ENCODE results near the gene SGMS1.

- TF ChIP-seq CTCF (conservative IDR thresholded peaks at IDR 0.05 in 1 of 2, IDR thresholded peaks at IDR 0.05 in 1 of 2; ENCODE audit: low read depth in 1 of 2, low read length in 2 of 2): no peak
- no peak for TF ChIP-seq EZH2 (IDR thresholded peaks at IDR 0.05; ENCODE audit: low read length, missing control alignments)
Measured at GRCh38 chr10:50387007-50387731, 236.6 kb downstream of the SGMS1 start.
